Putamen (tissue), 1 donor: Measurements from ENCODE around the gene HNRNPH1.

Source experiments
- DNase-seq: peaks from one replicate; pipeline ENCODE4 v3.0.0-alpha.2; 2016; ENCODE audit warnings: low spot score

Gene HNRNPH1

DNA sequence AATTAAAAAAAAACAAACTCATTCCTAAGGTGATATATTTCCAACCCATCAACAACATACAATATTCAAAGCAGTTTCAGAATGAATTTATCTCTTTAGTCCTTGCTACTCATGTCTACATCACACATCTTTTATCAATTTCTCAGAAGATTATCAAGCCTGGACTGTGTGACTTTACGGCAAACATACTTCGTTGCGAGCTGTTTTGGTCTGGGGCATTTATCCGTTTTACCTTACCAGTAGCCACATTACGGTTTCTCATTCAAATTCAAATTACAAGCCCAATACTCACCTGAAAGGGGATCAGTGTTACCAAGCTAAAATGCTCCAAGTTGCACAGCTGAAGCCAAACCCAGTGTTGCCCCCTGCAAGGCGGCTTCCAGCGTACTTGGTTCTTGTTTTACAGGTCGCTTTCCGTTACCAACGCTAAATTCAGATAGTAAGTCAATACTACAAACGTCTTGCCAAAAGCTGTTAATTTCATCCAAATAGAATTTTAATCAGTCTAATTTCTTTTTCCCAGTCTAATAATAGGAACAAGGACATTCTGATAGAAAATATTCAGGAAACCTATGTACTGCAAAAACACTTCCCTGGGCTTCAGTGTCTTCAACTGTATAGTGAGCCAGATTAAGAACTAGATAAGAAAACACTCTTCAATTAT is 1.8 kb downstream of the HNRNPH1 start:
- no peak for DNase-seq

DNA sequence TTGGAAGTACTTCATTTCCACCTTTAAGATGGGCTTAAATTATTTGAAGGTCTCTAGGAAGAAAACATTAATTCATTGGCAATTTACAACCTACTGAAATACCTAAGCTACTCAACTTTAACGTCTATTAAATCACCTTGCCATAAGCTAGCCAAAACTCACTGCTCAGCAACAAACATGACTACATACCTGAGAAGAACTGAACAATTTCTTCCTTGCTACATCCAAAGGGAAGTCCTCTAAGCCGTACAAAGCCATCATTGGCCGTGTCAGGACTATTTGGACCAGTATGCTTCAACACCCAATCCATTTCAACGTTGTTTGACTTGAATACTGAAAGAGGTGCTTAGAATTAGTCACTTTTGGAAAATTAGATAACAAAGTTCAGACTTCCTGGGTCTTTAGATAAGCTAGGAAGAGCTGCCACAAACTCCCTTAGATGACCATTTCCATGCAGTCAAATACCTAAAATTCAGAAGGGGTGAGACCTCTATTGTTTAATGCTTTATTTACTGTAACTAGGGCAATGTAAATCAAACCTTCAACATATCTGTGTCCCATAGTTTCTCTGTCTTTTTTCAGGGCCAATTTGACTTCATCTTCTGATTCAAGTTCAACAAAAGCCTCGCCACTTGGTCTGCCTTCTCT is 2.6 kb downstream of the HNRNPH1 start:
- no peak for DNase-seq

DNA sequence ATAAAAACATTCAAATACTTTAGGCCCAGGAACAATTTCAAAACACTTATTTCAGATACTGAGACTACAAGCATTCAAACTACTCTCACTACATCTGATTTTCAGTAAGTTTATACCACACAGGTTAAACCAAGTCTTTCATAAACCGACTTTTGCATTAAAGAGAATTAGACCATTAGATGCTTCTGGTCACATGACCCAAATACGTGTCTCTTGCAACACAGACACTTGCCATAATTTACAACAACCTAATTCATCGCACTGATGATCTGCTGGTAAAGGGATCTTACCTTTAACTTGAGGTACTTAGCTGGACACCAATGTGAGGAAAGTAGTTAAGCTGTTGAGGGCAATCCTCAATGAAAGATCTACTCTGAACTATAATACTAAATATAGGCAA is 3.2 kb downstream of the HNRNPH1 start:
- DNase-seq: no peak

DNA sequence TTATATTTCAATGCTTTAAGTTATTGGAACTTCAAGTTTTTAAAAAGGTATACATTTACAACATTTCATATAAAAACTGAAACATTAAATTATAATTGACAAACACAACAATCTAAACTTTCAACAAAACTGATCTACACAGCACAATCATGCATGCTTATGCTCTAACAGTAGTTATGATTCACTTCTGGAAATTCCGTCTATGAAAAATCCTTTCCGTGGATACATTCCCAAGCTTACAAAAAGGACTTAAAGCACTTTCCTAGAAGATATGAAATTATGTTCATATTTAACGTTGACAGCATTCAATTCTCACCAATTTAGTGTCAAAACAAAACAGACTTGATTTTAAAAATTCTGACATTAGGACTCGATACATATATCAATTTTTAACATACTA is 3.7 kb downstream of the HNRNPH1 start:
- DNase-seq: no peak

DNA sequence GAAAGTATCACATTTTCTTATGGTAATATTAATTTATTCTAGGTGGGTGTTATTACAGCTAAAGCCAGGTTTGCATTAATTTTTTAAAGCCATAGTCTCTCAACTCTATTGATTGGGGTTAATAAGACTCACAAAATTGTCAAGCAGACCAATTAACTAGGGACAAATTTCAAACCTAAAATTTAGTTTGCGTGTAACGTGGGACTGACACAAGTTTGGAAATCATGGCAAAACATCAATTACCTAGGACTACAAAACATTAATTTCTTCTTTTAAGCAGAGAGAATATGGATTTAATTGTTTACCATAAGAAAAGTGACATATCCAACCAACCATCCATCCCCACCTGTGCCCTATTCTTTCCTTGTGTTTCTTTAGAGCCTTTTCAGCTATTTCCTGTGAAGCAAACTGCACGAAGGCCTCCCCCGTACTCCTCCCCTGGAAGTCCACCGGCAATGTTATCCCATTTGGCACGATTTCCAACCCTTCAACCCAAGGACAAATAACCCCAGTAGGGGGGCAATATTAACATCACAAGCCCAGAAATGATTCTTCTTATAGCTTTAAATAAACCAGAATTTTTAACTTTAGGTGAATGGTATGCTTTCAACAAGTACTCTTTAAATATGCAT is 4.4 kb downstream of the HNRNPH1 start:
- no peak for DNase-seq

DNA sequence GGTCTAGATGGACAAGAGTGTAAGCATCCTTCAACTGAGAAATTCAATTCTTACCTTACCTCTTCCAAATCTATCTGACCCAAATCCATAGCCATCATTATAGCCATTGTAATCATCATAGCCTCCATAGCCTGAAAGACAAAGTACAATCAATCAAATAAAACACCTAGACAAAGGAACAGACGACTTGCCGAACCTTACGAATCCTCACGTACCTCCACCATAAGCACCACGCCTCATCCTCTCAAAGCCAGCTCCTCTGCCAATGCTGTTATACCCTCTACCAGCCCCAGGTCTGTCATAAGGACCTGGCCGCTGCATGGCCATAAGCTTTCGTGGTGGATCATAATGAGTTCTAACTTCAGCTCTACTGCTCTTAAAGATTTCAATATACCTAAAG is 5.5 kb downstream of the HNRNPH1 start:
- no peak for DNase-seq

DNA sequence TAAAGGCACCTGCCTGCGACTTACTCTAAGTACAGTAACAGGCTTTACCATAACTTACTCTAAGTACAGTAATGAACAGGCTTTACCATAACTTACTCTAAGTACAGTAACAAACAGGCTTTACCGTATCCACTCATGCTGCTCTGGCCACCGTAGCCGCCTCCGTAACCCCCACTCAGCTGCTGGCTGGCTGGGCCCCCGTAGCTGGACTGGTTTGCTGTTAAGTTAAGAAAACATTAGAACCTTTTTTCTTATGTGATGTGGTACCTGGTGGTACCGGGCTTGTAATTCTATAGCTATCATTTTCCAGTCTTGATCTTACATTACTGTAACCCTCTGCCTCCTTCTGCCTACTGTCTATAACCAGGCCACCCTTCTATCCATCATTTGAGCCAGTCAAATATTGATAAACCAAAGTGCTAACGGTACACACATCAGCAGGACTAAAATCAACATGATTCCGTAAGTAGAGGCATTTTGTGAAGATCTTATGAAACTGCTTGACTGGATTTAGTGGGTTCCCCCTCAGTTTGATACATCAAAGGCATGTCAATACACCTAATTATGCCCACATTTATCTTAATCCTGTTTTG is 7.4 kb downstream of the HNRNPH1 start:
- no peak for DNase-seq

DNA sequence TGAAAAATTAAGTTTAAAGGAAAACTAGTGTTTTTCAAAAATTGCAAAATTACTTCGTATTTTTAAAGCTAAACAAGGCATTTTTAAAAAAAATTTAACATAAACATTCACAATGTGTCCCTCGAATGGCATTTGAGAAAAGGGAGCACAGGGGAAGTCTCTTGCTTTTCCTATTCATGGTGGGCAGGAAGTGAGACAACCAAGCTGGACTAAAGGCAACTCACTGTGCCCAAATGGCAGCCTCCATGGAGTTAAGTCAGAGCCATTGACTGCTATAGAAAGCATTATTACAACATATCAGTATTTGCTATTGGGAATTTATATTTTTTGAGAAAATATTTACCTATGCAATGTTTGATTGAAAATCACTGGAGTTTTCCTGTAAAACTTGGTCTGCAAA is 8.3 kb downstream of the HNRNPH1 start:
- DNase-seq: no peak

DNA sequence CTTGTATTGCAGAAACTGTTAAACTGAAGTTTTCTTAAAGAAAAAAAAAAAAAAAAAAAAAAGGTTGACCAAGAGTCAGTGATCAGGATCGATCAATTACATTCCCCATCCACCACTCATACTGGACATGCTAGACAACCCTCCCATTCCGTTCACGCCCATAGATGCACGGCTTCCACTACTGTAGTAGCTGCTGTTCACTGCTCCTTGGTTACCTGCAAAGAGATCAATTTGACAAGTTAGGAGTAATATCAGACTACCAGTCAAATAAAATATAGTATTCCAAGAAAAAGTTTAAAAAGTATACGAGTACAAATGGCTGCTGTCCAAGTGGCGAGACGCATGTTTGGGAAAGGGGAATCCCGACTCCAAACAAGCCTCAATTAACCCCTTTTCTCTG is 8.7 kb downstream of the HNRNPH1 start:
- DNase-seq: no peak

DNA sequence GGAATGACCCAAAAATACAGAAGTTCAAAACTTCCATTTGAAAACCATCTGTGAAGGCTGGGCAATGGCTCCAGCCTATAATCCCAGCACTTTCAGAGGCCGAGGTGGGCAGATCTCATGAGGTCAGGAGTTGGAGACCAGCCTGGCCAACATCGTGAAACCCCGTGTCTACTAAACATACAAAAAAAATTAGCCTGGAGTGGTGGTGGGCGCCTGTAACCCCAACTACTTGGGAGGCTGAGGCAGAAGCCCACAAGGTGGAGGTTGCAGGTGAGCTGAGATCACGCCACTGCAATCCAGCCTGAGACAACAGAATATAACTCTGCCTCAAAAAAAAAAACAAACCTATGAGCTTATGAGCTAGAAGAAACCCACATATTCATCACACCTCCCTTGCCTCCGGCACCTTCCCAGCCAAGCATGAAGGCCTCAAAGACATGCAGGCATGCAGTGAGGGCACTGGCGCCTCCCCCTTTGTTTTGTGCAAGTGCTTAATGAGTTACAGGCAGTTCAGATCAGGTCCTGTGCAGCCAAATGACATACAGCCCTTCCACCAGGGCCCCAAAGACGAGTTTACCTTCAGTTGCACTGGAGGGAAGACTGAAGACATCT is 9.9 kb downstream of the HNRNPH1 start:
- DNase-seq: no peak

DNA sequence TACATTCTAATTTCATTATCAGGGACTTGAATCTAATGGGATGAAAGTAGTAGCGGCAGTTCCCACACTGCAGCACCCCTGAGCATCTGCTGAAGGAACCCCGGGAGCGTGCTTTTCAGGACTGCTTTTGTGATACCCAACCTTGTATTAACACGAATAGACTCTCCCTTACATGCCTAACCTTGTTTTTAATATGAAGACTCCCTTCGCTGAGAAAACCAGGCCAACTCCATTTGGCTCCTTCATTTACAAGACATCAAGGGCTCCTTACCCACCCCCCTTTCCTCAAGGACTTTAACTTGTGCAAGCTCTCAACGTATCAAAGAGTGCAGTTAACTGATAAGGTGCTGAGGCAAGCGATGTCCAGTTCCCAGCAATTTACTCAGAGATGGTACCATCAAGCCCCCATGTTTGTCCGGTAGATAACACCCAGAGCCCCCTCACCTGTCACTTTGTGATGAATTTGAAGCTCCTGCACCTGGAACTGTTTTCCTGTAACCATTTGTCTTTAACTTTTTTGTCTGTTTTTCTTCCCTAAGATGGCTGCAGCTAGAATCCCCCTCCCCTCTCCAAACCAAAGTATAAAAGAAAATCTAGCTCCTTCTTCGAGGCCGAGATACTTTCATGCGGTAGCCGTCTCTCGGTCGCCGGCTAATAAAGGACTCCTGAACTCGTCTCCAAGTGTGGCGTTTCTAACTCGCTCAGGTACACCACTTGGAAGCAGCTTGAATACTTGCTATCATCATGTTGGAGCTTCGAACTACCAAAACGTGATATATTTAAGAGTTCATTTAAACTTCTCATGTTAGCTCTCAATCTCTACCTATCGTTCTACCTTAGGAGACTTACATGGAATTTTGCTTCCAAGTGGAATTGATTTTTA is 10.7 kb downstream of the HNRNPH1 start:
- DNase-seq: no peak

DNA sequence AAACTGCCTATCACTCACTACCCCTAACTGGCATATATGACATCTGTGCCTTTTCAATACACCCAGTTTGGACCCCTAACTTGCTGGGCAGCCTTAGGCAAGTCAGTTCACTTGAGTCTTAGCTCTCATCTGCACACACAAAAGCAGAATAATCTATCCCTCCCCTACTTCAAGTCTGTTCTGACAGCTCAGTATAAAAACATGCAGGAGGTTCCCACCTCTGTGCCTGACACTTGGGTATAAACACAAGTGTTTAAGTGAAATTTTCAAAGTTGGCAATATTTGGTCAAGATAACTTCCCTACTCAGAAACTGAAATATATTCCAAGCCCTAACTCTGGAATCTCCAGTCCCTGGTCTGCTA is 12.6 kb downstream of the HNRNPH1 start:
- no peak for DNase-seq

DNA sequence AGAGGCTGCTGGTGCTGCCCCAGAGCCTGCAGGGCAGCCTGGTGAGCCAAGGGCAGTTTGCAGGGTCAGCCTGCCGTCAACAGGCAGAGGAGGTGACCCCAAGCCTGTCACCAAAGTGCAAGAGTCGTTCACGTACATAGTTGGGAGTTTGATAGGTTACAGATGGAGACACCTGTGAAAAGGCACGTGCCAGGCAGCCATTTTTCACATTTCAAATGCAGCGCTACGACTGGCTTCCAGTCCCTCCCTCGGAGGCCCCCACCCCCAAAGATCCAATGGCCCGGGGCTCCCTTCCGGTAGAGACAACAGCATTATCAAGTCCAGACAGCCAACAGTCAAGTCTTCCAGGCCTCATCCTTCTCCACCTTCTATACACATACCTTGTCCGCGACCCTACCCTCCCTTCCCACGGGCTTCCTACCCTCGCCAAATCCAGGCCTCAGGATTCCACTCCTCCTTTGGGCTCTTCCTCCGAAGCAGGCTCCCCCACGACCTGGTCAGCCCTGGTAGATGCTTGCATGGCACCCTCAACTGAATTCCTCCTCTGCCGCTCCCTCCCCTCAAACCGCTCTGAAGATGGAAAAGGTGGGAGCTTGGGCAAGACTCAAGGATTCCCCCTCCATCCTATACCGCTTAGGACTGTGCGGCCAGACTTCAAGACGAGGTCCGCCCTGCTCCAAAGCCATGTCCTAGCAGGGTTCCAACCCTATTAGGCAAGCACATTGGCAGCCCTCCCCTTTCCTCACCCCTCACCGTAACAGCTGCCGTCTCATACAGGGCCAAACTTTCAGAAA is 13.2 kb downstream of the HNRNPH1 start:
- no peak for DNase-seq

DNA sequence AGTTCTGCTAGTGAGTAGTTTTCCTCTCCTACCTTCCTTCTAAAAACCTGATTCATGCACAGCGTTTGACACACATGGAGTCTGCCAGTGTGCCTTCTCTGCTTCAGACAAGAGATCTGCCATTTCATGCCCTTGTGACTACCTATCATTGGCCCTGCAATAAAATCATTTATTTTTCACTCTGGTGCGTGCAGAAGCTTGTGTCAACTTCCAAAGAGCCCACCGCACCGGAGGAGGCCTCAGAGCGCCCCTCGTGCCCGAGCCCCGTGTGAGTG is 13.7 kb downstream of the HNRNPH1 start:
- DNase-seq: no peak

DNA sequence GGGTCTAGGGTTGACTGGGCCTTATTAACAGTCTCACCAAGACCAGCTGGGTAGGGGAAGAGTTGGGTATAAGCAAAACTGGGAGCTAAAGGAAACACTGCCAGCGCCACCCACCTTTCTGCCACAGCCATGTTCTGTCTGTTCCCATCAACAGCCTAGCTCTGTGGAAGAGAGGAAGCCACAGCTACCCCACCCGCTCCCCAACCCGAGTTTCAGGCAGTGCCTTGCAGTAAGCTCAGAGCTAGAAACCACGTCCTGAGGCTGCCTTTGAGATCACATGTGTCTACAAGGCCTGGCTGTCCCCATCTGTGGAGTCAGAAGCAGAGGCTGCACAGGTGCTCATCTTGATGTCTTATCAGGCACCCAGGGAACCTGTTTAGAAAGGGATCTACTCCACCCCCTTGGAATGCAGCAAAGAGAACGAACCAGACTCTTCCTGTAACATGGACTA is 15.3 kb downstream of the HNRNPH1 start:
- peak; percentile 42 for DNase-seq

DNA sequence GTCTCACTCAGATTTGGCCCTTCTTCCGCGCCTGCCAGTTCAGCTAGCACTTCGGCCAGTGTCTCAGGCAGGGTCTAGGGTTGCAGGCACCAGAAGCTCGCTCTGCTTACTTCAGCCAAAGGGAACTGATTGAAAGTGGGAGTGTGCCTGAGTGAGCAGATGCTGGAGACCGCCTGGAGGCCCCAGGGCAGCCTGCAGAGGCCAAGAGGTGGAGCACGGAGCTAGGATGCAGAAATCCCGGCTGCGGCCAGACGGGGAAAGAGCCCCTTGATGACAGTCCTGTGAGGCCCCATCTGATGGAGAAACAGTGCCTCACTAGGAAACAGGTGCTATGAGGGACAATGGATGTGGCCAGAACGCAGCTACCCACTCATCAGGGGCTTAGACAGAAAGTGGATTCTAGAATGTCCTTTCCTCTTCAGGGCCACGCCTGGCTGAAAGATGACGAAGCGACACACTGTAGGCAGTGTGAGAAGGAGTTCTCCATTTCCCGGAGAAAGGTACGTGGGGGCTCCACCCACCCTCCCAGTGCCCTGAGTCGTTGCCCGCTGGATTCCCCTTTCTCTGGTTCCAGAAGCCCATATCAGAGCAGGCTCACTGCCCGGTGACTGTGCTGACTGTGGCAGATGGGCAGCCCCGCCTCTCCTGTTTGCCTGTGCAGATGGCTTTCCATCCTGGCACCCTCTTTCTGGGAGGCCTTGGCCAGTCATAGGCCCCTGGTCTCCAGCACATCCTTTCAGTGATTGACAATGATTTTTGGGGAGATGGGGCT is 16.1 kb downstream of the HNRNPH1 start:
- peak; percentile 45 for DNase-seq

DNA sequence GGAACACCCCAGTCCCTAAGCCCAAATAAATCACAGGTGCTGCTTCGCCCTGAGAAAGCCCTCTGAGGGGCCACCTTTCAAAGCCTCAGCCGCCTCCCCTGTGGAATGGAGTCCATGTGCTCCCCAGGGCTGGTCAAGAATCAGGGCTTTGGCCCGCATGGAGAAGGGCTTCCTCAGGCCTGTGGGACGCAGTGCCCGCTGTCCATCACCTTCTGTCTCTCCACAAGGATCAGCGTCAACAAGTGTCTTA is 16.6 kb downstream of the HNRNPH1 start:
- no peak for DNase-seq

DNA sequence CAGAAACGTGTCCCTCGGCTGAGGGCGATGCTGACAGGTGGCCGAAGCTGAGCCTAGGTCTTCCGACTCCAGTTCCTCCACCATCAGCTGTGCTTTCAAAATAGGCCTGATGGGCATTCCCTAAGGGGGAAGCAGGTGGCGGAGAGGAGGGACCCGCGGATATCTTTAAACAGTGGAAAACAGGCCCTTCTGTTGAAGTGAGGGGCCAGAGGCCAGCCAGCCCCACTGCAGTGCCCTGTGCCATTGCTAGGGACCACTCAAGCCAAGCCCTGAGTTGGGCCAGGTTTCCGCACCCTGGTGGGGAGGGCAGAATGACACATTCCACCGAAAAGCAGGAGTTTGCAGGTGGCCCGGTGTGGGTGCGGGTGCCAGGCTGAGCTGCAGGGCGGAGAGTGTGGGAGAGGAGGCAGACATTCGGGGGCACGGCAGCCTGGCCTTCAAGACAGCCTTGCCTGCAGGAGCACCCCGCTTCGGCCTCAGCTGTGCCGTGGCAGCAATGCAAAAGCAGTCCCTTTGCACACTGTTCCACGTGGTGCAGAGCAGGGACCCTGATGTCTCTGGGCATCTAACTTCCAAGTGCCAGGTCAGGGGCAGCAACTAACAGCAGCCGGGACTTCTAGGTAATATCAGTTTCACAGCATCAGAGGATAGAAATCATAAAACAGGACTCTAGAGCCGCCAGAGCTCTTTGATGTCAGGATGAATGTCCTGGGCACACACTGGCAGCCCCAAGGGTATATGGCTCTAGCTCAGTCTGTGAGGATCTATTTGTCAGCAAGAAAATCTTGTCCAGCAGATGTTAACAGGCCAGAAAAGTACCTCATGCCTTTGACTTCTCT is 17.2 kb downstream of the HNRNPH1 start:
- no peak for DNase-seq

DNA sequence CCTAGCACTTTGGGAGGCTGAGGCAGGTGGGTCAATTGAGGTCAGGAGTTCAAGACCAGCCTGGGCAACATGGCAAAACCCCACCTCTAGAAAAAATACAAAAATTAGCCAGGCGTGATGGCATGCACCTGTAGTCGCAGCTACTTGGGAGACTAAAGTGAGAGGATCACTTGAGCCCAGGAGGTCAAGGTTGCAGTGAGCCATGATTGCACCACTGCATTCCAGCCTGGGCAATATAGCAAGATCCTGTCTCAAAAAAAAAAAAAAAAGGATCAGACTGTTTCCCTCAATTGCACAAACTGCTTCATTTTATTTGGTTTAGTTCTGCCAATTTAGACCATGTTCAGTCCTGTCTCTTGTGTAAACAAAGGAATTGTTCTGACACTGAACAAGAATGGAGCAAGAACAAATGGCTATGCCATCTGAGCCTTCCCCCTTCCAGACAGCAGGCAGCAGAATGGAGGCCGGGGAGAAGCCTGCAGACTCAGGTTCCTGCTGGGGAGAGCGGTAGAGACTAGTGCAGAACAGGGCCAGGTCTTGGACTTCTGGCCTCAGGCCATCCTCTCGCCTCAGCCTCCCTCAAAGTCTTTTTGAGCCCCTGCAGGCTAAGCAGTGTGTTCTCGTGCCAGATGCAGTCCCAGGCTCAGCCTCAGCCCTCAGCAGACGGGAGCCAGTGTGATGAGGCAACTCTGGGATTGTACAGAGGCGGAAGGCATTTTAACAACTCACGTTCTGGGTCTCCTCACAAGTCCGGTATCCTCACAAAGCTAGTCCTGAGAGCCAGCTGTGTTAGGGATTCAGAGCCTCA is 18.2 kb downstream of the HNRNPH1 start:
- no peak for DNase-seq
